ENCODE measurements around the gene CYSRT1. TPM values are rescaled to one million over a fixed set of nuclear protein-coding genes. Genes with fewer than 3 reads are reported as not detected.
"Not testable (repeated sequence)": the region's sequence is repeated elsewhere in the genome, so short reads cannot be mapped to it uniquely, and the experiment has no call there.

Gene CYSRT1
- total RNA-seq, 1 experiment from 2014 or later: 1.7 TPM

DNA sequence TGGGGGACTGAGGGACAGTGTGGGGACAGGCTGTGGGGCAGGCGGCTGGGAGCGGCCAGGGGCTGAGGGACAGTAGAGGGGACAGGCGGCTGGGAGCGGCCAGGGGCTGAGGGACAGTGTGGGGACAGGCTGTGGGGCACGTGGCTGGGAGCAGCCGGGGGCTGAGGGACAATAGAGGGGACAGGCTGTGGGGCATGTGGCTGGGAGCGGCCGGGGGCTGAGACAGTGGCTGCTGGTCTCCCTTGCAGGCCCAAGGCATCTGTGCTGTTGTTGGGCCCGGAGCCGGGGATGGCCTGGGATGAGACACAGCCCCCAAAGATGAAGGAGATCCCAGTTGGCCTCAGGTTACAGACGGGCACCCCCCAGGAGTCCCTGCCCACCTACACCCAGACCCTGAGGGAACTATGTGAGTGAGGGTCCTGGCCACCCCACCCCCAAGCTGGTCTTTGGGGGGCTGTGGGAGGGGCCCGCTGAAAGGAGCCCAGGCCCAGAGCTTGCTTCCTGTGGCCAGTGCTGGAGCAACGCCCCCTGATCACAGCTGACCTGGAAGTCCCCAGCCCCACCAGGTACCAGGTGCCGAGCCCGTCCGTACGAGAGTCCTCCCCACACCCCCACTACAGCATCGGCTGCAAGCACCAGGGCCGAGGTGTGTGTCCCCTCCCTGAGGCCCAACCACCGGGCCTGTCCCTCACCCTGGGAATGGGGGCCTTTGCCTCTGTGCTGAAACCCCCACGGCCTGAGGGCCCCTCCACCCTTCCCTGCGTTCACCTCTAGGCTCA, 26.7 kb downstream of the CYSRT1 start:
- Histone ChIP-seq H3K27me3 (peaks cover 18% of the 10 kb centered on the region), H3K4me3 (no peak overlapping the region), H3K4me1 (peaks cover 14% of the 10 kb centered on the region), H3K9me3 (replicated peaks) (no peaks in the 10 kb centered on the region), H3K36me3 (0 out of 2 replicates have a peak, but pooled peaks cover 3% of the 10 kb centered on the region), H3K27ac (no peak overlapping the region)
- DNase-seq: no peak

DNA sequence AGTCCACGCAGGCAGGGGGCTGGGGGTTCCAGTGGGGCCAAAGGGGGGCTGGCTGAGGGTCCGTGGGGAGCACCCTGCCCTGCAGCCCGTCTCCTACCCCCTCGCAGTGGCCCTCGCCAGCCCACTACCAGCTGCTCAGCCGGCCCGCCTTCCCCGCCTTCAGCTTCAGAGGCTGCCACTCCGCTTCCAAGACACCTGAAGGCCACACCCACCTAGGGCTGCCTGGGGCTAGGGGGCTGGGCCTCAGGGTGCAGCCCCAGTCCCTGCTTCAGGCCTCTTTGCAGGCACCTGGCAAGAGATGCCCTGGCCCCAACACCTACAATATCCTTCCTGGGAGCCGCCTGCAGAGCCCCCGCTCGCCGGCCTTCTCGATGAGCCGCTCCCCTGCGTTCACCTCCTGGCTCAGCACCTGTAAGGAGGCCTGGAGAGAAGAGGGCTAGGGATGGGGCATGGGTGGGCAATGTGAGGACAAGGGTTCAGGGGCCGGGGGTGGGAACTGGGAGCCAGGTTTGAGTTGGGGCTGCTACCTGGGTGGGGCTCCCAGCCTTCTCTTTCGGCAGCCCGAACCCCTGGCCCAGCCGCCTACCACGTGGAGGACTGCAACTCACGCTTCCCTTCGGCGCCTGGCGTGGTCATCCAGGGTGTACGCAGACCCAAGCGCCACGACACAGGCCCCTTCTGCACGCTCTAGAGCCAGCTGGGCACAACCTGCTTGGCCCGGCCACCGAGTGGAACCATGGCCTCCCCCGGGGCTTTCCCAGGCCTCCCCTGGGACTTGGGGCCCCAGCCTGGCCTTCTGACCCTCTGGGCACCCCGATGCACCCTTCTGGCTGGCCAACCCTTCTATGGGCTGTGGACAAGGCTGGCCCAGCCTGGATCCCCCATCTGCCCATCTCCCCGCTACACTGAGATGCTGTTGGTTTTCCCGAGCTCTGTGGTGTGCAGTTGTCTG, 27.9 kb downstream of the CYSRT1 start:
- 0 out of 2 replicates have a peak, but pooled peaks cover 3% of the 10 kb centered on the region for H3K36me3 ChIP-seq

DNA sequence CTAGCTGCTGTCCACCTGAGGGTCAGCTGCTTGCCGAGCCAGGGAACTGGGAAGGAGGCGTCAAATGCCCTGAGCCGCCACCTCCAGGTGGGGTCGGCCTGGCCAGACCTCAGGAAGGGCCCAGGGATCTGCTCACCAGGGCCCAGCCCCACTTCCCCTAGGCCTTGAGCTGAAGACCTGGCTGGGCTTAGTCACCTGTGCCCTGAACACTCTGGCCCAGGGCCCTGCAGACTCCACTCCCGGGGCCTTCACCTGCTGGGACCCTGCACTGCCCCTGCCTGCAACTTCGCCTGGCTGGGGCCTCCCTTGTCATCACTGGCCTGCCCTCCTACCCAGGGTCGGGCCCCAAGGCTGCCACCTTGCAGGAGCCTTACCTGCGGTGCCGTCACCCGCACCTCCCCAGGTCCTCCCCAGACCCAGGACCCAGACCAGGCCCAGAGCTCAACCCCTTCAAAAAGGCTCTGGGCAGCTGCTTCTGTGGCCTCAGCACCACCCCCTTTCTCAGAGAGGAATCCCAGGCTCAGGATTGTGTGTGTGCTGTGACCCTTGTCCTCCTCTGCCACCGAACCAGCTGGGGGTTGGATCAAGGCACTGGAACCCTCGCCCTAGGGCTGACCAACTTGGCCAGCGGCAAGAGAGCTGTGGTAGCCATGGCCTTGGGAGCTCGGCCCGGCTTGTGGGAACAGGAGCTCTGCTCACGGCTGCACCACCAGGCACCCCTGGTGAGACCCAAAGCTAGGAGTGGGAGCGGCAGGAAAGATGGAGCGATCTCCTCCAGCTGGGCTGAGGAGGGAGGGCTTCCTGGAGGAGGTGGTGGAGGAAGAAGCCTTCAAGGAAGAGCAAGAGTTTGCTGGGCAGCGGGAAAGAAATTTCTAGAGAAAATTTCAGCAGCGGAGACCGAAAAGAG, 29.0 kb downstream of the CYSRT1 start:
- peaks cover 8% of the 10 kb centered on the region for H3K4me1 ChIP-seq
- H3K27me3 ChIP-seq: peaks cover 10% of the 10 kb centered on the region
- peak in 1 of 2 experiments; percentile 41 for DNase-seq
- no peak overlapping the region for H3K27ac ChIP-seq
- peaks cover 8% of the 10 kb centered on the region; the same call in 1 of the 2 replicates for H3K36me3 ChIP-seq
- H3K9me3 ChIP-seq (replicated peaks): no peaks in the 10 kb centered on the region
- H3K4me3 ChIP-seq: peak overlapping the region; percentile 98

More for the DNA sequence above, 27.9 kb downstream of the CYSRT1 start:
- Histone ChIP-seq H3K27ac (no peak overlapping the region), H3K9me3 (replicated peaks) (no peaks in the 10 kb centered on the region), H3K27me3 (peaks cover 15% of the 10 kb centered on the region), H3K4me1 (peaks cover 8% of the 10 kb centered on the region), H3K4me3 (no peak overlapping the region)
- no peak for DNase-seq

DNA sequence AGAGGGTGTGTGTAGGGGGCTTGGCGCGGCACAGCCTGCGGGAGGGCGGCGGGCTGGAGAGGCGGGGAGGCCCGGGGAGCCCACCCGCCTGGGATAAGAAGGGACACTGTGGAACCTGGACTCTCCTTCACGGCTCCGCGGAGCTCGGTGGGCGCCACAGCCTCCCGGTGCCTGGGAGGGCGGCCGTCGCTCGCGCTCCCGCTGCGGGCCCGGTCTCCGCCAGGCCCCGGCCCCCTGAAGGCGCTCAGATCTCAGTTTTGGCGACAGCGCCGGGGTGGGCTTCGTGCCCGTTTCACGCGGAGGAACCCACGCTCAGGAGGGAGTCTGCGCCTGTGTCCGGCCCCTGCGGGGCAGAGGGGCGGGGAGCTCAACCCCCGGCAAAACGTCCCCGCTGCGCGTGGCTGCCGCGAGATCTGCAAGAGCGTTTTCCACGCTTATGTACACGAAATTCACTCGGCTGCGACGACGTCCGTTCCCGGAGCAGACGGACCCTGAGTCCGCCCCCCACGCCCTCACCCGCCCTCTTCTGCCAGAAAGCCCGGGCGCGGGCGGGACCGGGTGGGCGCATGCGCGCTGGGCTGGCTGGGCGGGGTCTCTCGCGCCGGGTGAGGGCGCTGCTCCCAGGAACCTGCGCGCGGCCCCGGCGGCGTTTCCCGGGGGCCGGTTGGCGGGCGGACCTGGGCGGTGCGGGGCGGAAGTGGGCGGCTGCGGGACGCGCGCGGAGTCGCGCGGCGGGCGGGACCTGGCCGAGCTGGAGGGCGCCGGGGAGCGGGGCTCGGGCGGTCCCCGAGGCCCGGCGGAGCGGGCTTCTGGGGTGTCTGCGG, 29.9 kb downstream of the CYSRT1 start, which contains the start of gene NELFB:
Gene NELFB, plus strand, starts transcription at position 704 of the 824 bp plus-strand sequence.
- peaks cover 8% of the 10 kb centered on the region for H3K4me1 ChIP-seq
- H3K36me3 ChIP-seq: peaks cover 9% of the 10 kb centered on the region; the same call in 1 of the 2 replicates
- H3K27ac ChIP-seq: peak within 1 kb of the TSS; percentile 37; the same call in 1 of the 2 replicates
- no peaks in the 10 kb centered on the region for H3K9me3 ChIP-seq (replicated peaks)
- peak within 1 kb of the TSS; percentile 98 for H3K4me3 ChIP-seq
- DNase-seq: peak; percentile 93 to 94
- H3K27me3 ChIP-seq: peaks cover 4% of the 10 kb centered on the region

DNA sequence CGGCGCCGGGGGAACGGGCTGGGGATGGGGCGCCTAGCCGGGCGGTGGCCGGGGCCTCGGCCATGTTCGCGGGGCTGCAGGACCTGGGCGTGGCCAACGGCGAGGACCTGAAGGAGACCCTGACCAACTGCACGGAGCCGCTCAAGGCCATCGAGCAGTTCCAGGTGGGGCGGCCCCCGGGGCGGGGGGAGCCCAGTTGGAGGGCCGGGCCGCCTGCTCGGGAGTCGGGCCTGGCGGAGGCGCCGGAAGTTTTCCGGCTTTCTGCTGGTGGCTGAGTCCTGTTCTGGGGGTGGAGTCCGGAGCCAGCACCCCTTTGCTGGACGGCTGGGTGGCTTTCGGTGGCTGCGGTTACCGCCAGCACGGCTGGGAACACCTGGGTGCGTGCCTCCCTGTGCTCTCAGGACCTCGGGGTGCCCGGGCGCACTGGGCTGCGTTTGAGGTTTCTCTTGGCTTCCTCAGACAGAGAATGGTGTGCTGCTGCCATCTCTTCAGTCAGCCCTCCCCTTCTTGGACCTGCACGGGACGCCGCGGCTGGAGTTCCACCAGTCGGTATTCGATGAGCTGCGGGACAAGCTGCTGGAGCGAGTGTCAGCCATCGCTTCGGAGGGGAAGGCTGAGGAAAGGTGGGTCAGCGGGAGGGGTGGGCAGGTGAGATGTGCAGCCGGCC, 30.6 kb downstream of the CYSRT1 start:
- Histone ChIP-seq H3K4me1 (peaks cover 8% of the 10 kb centered on the region), H3K27ac (peak overlapping the region; percentile 37; the same call in 1 of the 2 replicates)
- peak; percentile 67 to 73 for DNase-seq

DNA sequence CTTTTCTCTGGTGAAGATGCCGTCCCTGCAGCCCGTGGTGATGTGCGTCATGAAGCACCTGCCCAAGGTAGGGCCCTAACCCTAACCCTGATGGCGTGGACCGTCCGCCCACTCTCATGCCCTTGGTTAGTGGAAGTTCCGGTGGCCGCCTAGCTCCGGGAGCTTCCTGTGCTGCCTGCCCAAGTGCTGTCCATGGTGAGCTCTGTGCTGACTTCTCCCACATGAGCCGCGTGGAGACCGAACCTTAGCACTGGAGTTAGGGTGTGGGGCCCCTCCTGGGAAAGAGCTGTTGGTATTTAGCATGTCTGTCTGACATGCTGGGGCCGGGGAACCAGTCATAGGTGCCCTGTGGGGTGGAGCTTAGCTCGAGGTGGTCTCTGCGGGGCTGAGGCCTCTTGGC, 31.4 kb downstream of the CYSRT1 start:
- peak overlapping the region; percentile 98; the same call in 1 of the 2 replicates for H3K4me3 ChIP-seq
- no peak overlapping the region for H3K27ac ChIP-seq
- H3K9me3 ChIP-seq (replicated peaks): no peaks in the 10 kb centered on the region
- H3K36me3 ChIP-seq: peaks cover 11% of the 10 kb centered on the region; the same call in 1 of the 2 replicates
- H3K4me1 ChIP-seq: peaks cover 8% of the 10 kb centered on the region
- H3K27me3 ChIP-seq: no peaks in the 10 kb centered on the region
- no peak for DNase-seq

More for the DNA sequence above, 30.6 kb downstream of the CYSRT1 start:
- Histone ChIP-seq H3K4me3 (peak overlapping the region; percentile 98), H3K27me3 (no peaks in the 10 kb centered on the region; the same call in 1 of the 2 replicates), H3K9me3 (replicated peaks) (no peaks in the 10 kb centered on the region), H3K36me3 (peaks cover 11% of the 10 kb centered on the region; the same call in 1 of the 2 replicates)

DNA sequence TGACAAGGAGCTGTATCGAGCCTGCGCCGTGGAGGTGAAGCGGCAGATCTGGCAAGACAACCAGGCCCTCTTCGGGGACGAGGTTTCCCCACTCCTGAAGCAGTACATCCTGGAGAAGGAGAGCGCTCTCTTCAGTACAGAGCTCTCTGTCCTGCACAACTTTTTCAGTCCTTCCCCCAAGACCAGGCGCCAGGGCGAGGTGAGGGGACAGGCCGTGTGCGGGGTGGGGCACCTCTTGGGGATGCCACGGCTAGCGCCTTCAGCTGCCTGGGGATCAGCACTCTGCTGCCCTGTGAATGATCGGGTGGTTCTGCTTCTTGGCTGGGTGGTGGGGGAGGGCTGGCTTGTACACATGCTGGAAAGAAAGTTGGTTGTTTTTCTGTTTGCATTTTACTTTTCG, 31.9 kb downstream of the CYSRT1 start:
- Histone ChIP-seq H3K27me3 (no peaks in the 10 kb centered on the region), H3K4me1 (peaks cover 8% of the 10 kb centered on the region), H3K9me3 (replicated peaks) (no peaks in the 10 kb centered on the region), H3K36me3 (peaks cover 11% of the 10 kb centered on the region; the same call in 1 of the 2 replicates), H3K27ac (no peak overlapping the region), H3K4me3 (no peak overlapping the region)
- DNase-seq: no peak

DNA sequence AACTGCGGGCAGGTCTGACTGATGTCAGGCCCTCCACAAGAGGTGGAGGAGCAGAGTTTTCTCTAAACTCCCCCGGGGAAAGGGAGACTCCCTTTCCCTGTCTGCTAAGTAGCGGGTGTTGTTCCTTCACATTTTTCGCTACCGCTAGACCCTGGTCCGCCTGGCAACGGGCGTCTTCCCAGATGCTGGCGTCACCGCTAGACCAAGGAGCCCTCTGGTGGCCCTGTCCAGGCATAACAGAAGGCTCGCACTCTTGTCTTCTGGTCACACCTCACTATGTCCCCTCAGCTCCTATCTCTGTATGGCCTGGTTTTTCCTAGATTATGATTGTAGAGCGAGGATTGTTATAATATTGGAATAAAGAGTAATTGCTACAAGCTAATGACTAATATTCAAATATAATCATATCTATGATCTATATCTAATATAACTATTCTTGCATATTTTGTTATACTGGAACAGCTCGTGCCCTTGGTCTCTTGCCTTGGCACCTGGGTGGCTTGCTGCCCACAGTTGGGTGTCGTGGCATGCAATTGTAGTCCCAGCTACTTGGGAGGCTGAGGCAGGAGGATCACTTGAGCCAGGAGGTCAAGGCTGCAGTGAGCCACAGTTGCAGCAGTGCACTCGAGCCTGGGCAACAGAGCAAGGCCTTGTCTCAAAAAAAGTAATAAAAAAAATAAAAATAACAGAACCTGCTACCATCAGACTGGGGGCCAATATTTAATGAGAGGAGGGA, 37.4 kb downstream of the CYSRT1 start:
- DNase-seq; H3K27me3 ChIP-seq; H3K9me3 ChIP-seq (replicated peaks); H3K4me1 ChIP-seq; H3K27ac ChIP-seq; H3K4me3 ChIP-seq: not testable (repeated sequence)
- H3K36me3 ChIP-seq: peaks cover 38% of the 10 kb centered on the region

DNA sequence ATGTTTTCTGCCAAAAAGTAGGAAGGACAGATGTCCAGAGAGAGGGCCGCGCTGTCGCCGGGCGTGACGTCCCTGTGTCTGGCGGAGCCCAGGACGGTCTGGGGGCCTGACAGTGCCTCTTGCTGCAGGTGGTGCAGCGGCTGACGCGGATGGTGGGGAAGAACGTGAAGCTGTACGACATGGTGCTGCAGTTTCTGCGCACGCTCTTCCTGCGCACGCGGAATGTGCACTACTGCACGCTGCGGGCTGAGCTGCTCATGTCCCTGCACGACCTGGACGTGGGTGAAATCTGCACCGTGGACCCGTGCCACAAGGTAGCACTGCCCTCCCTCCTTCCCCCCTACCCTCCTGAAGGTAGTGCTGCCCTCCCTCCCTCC, 37.9 kb downstream of the CYSRT1 start:
- Histone ChIP-seq H3K27ac (no peak overlapping the region), H3K4me3 (no peak overlapping the region), H3K4me1 (no peaks in the 10 kb centered on the region), H3K9me3 (replicated peaks) (no peaks in the 10 kb centered on the region), H3K36me3 (peaks cover 42% of the 10 kb centered on the region), H3K27me3 (no peaks in the 10 kb centered on the region)
- DNase-seq: no peak

DNA sequence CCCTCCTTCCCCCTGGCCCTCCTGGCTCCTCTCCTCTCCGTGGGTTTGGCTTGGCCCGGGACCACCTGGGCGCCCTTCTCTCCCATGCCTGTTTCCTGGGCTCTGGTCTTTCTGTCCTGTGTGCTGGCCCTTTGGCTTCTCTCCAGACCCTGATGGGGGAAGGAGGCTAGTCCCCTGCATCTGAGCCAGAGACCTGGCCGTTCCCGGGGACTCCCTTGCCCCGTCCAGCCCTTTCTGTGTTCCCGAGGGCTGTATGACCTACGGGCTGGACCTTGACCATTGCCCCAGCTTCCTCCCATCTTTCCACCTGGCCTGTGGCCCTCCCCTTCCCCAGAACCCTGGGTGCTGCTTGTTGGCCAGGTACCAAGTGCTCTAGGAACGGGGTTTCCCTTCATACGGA, 38.5 kb downstream of the CYSRT1 start:
- no peak overlapping the region for H3K27ac ChIP-seq
- H3K4me1 ChIP-seq: no peaks in the 10 kb centered on the region
- no peak overlapping the region for H3K4me3 ChIP-seq
- H3K27me3 ChIP-seq: no peaks in the 10 kb centered on the region
- peaks cover 44% of the 10 kb centered on the region for H3K36me3 ChIP-seq
- H3K9me3 ChIP-seq (replicated peaks): no peaks in the 10 kb centered on the region
- no peak for DNase-seq

DNA sequence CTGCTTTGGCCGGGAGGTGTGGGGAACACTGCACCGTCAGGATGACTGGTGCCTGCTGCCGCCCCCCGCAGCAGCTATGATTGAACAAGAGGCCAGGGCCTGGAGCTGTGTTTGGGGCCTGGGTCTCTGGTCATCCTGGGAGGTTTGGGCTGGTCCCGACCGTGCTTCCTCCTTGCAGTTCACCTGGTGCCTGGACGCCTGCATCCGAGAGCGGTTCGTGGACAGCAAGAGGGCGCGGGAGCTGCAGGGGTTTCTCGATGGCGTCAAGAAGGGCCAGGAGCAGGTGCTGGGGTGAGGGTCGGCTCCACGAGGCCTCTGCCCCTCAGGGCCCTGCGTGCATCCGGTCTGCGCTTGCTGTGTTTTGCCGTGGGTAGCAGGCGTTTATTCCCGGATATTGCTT, 39.1 kb downstream of the CYSRT1 start:
- Histone ChIP-seq H3K4me1 (no peaks in the 10 kb centered on the region), H3K4me3 (no peak overlapping the region), H3K27ac (no peak overlapping the region), H3K27me3 (no peaks in the 10 kb centered on the region), H3K9me3 (replicated peaks) (no peaks in the 10 kb centered on the region), H3K36me3 (peaks cover 39% of the 10 kb centered on the region)
- no peak for DNase-seq

DNA sequence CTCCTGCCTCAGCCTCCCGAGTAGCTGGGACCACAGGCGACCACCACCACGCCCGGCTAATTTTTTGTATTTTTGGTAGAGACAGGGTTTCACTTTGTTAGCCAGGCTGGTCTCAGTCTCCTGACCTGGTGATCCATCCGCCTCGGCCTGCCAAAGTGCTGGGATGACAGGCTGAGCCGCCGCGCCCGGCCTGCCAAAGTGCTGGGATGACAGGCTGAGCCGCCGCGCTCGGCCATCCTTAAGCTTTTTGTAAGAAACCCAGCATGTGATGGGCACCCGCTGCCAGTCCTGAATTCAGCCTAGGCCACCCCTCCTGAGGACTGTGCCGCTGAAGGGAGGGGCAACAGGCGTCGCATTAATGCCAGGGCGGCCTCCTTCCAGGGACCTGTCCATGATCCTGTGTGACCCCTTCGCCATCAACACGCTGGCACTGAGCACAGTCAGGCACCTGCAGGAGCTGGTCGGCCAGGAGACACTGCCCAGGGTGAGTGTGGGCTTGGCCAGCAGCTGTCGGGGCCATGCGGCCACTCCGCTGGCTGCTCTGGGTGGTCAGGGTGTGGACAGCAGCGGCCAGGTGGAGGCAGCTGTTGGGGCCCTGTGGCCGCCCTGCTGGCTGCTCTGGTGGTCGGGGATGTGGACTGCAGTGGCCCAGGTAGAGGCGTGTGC, 40.7 kb downstream of the CYSRT1 start:
- no peaks in the 10 kb centered on the region for H3K9me3 ChIP-seq (replicated peaks)
- no peaks in the 10 kb centered on the region for H3K4me1 ChIP-seq
- H3K36me3 ChIP-seq: peaks cover 41% of the 10 kb centered on the region
- no peak overlapping the region for H3K27ac ChIP-seq
- H3K27me3 ChIP-seq: no peaks in the 10 kb centered on the region
- no peak overlapping the region for H3K4me3 ChIP-seq
- no peak for DNase-seq

Measured in SJCRH30 (cell line).